ENCODE data around the gene BBS9.
"Not testable (repeated sequence)": the region's sequence is repeated elsewhere in the genome, so short reads cannot be mapped to it uniquely, and the experiment has no call there.

Gene BBS9

GRCh38 chr7:33128990-33129805 is at the start of gene BBS9:
BBS9 (plus strand) TSS chr7:33129564; CDS start chr7:33146253, 16,689 bp downstream.
- peak; percentile 98 for DNase-seq

GRCh38 chr7:33079763-33080690 is 49.3 kb upstream of the BBS9 start:
- DNase-seq = no peak

GRCh38 chr7:33087356-33087755 is 42.0 kb upstream of the BBS9 start:
- no peak for DNase-seq

- DNase-seq = no peak
Observed at GRCh38 chr7:33087858-33088257, 41.5 kb upstream of the BBS9 start.

- no peak for DNase-seq
Observed at GRCh38 chr7:33089142-33089541, 40.2 kb upstream of the BBS9 start.

GRCh38 chr7:33091111-33091531 is 38.2 kb upstream of the BBS9 start:
- no peak for DNase-seq

GRCh38 chr7:33091641-33092191 is 37.6 kb upstream of the BBS9 start:
- no peak for DNase-seq

GRCh38 chr7:33093266-33093665 is 36.1 kb upstream of the BBS9 start:
- DNase-seq = no peak

GRCh38 chr7:33094745-33095275 is 34.6 kb upstream of the BBS9 start:
- DNase-seq = not testable (repeated sequence)

GRCh38 chr7:33099154-33099940 is 30.0 kb upstream of the BBS9 start:
- no peak for DNase-seq

GRCh38 chr7:33100770-33101169 is 28.6 kb upstream of the BBS9 start:
- DNase-seq = no peak

- DNase-seq = no peak
Observed at GRCh38 chr7:33101906-33102305, 27.5 kb upstream of the BBS9 start.

- peak; percentile 50 for DNase-seq
Observed at GRCh38 chr7:33107136-33108066, 22.0 kb upstream of the BBS9 start.

GRCh38 chr7:33108554-33109004 is 20.8 kb upstream of the BBS9 start:
- DNase-seq = no peak

- DNase-seq = peak; percentile 88
Observed at GRCh38 chr7:33109005-33109757, 20.2 kb upstream of the BBS9 start, which contains the start of gene RP9. RP9 (minus strand) TSS chr7:33109404; CDS start chr7:33109372, 32 bp downstream.

GRCh38 chr7:33109758-33110238 is 19.6 kb upstream of the BBS9 start:
- DNase-seq = no peak

- no peak for DNase-seq
Observed at GRCh38 chr7:33111614-33112013, 17.8 kb upstream of the BBS9 start.

- no peak for DNase-seq
Observed at GRCh38 chr7:33114976-33115375, 14.4 kb upstream of the BBS9 start.

- no peak for DNase-seq
Observed at GRCh38 chr7:33118383-33118782, 11.0 kb upstream of the BBS9 start.

- no peak for DNase-seq
Observed at GRCh38 chr7:33127085-33127484, 2.3 kb upstream of the BBS9 start.
